Measurements from ENCODE around the gene SLC35B2. TPM values are rescaled to one million over a fixed set of nuclear protein-coding genes. Genes with fewer than 3 reads are reported as not detected.

SLC35B2 gene
- total RNA-seq, 4 donors from 2014 or later = 9.7 to 34.4 (median 21.2) TPM

GRCh38 chr6:44277763-44278162, 20.4 kb upstream of the SLC35B2 start:
- peaks cover 0 to 87% (median 2%) of the 10 kb centered on the region in 4 donors for H3K27me3 ChIP-seq
- no peak for DNase-seq
- peaks cover 8 to 15% (median 10%) of the 10 kb centered on the region in 3 donors for H3K4me1 ChIP-seq
- 74 to 79% methylated on average over 7 of the region's 7 CpGs for WGBS, 2 donors
- intact Hi-C loops (cut with DNase I) = no loop called here
- H3K4me3 ChIP-seq = no peak overlapping the region
- no peaks in the 10 kb centered on the region for H3K9me3 ChIP-seq
- H3K27ac ChIP-seq = no peak overlapping the region
- TF ChIP-seq POLR2A (IDR thresholded peaks at IDR 0.05) = no peak
- TF ChIP-seq CTCF (IDR thresholded peaks at IDR 0.05) = no peak
- no peaks in the 10 kb centered on the region for H3K36me3 ChIP-seq

GRCh38 chr6:44276667-44277640, 19.6 kb upstream of the SLC35B2 start:
- no peaks in the 10 kb centered on the region for H3K36me3 ChIP-seq
- no peak for TF ChIP-seq CTCF (IDR thresholded peaks at IDR 0.05)
- TF ChIP-seq POLR2A (IDR thresholded peaks at IDR 0.05) = no peak
- DNase-seq = no peak
- no peak overlapping the region for H3K27ac ChIP-seq
- peaks cover 0 to 89% (median 2%) of the 10 kb centered on the region in 4 donors for H3K27me3 ChIP-seq
- H3K4me1 ChIP-seq = peaks cover 8 to 15% (median 10%) of the 10 kb centered on the region in 3 donors
- 80 to 95% methylated on average over 4 to 14 of the region's 23 CpGs for whole genome bisulfite sequencing, 2 donors
- intact Hi-C loops (cut with DNase I) = no loop called here
- H3K9me3 ChIP-seq = no peaks in the 10 kb centered on the region
- H3K4me3 ChIP-seq = no peak overlapping the region

DNA sequence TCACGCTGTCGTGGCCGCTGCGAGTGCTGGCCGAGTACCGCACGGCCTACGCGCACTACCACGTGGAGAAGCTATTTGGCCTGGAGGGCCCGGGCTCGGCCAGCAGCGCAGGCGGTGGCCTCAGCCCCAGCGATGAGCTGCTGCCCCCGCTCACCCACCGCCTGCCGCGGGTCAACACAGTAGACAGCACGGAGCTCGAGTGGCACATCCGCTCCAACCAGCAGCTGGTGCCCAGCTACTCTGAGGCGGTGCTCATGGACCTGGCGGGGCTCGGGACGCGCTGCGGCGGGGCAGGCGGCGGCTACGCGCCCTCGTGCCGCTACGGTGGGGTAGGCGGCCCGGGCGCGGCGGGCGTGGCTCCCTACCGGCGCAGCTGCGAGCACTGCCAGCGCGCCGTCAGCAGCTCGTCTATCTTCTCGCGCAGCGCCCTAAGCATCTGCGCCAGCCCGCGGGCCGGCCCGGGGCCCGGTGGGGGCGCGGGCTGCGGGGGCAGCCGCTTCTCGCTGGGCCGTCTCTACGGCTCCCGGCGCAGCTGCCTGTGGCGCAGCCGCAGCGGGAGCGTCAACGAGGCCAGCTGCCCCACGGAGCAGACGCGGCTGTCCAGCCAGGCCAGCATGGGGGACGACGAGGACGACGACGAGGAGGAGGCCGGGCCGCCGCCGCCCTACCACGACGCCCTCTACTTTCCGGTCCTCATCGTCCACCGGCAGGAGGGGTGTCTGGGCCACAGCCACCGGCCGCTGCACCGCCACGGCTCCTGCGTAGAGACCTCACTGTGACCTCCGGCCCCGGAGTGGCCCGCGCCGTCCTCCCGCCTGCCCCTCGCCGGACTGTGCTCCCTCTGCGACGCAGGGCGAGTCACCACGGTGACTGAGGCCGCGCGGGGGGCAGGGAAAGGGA, 18.7 kb upstream of the SLC35B2 start:
- H3K36me3 ChIP-seq = no peaks in the 10 kb centered on the region
- H3K4me3 ChIP-seq = peak overlapping the region; percentile 5 to 63 (median 26)
- intact Hi-C loops (cut with DNase I) = no loop called here
- H3K9me3 ChIP-seq = no peaks in the 10 kb centered on the region
- WGBS, 2 donors = 23 to 31% methylated on average over 13 to 24 of the region's 109 CpGs
- H3K27ac ChIP-seq = no peak overlapping the region
- peaks cover 0 to 97% (median 5%) of the 10 kb centered on the region in 4 donors for H3K27me3 ChIP-seq
- TF ChIP-seq CTCF (IDR thresholded peaks at IDR 0.05) (no peak), POLR2A (IDR thresholded peaks at IDR 0.05) (no peak)
- peaks cover 8 to 19% (median 11%) of the 10 kb centered on the region in 3 donors for H3K4me1 ChIP-seq
- no peak for DNase-seq

- 84 to 87% methylated on average over 31 to 44 of the region's 59 CpGs for WGBS, 2 donors
These were observed 18.0 kb upstream of the SLC35B2 start for GRCh38 chr6:44275271-44275748.

More at GRCh38 chr6:44275271-44275748, 18.0 kb upstream of the SLC35B2 start:
- TF ChIP-seq CTCF (IDR thresholded peaks at IDR 0.05) (no peak), POLR2A (IDR thresholded peaks at IDR 0.05) (no peak)
- peaks cover 0 to 99% (median 5%) of the 10 kb centered on the region in 4 donors for H3K27me3 ChIP-seq
- H3K9me3 ChIP-seq = no peaks in the 10 kb centered on the region
- intact Hi-C loops (cut with DNase I) = no loop called here
- no peak overlapping the region for H3K27ac ChIP-seq
- peak overlapping the region in 2 of 4 donors; percentile 42 to 63 for H3K4me3 ChIP-seq
- no peak for DNase-seq
- H3K4me1 ChIP-seq = peaks cover 8 to 26% (median 18%) of the 10 kb centered on the region in 3 donors
- H3K36me3 ChIP-seq = no peaks in the 10 kb centered on the region

Measured in esophagus squamous epithelium (tissue), 5 donors.